Skin of body (tissue), 2 donors: ENCODE results near the gene PRPF19. TPM values are rescaled to one million over a fixed set of nuclear protein-coding genes. Genes with fewer than 3 reads are reported as not detected.

Experiments used
- DNase-seq: peaks from one replicate; lab custom pipeline; 2025; lab: John Stamatoyannopoulos, UW
- total RNA-seq: library from RNA; depleted of rRNA; stranded (reverse); fragments of >200 nt; gene quantifications from one replicate; pipeline ENCODE4 v1.2.3, GENCODE V29; 2014

PRPF19 gene
- total RNA-seq, 1 donor from 2014 or later = 31.7 TPM

DNA sequence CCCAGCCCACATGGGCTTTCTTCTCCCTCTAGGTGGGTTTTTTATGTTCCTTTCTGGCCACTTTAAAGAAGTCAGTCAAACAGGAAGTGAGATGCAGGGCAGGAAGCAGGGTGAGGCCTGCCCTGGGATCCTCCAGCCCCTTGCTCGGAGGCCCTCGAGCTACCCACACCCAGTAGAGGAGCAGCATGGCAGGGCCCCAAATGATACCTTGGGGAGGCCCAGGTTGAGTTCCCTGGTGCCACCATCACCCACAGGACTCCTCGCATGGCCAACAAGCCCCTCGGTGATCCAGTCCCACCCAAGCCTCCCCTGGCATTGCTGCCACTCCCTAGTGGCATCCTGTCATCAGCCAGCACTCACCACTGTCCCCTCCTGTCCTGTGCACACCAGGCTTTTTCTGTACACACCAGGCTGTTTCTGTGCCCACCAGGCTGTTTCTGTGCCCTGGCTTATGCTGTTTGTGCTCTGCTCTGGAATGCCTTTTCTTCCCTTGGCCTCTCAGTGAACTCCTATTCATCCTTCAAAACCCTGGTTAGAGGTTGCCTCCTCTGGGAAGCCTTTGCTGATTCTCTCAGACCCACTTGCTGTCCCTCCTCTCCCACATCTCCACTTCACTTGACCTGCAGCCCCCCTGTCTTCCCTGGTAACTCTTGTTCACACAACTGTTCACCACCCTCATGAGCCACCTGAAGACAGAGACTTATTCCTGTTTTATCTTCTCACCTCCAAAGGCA lies 47.5 kb downstream of the PRPF19 start:
- DNase-seq = no peak

DNA sequence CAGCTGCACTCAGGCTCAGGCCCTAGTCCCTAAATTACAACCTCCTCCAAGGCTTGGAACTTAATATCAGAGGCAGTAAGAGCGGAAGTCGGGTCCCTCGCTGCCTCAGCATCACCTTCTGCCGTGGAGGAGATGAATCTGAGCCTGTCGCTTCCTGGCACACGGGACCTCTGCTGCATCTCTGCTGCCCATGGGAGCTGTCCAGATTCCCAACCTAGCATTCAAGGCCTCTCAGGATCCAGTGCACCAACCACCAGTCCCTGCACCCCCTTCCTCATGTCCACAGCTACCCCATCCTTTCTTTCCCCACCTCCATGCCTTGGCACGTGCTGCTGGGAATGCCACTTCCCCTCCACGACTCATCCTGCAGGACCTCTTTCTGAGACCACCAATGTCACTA lies 48.1 kb downstream of the PRPF19 start:
- DNase-seq = no peak

DNA sequence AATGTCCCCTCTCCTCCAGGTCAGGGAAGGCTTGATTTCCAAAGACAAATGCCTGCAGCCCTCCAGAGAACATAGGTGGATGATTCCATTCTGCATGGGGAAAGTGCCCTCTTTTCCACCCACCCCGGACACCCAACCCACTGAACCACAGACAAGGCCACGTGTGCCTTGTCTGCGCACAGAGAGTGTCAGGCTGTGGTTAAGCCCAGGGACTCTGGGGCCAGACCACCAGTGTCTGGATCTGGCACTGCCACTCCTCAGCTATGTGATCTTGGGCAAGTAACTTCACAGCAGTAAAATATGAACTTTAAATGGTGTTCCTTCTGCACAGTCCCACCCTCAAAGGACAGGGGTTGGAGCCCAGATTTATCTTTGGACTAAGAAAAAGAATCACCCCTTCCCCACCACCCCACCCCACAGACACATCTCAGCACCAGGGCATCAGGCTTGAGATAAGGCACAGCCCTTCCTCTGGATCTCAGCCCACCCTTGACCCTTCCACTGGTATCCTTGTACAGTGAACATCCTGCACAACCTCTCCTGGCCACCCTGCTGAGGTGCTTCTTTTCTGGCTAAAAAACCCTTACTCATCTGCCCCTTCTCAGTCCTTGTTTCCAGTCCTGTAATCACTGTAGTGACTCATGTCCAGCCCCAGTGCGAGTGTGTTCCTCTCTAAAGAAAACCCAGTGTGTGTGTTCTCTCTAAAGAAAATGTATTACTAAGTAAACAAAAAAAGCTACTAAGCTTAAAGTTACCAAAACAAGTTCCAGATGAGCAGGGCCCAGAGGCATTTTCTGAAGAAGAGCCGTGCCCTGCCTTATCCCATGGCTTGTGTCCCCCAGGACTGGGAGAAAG lies 48.8 kb downstream of the PRPF19 start:
- DNase-seq = no peak

DNA sequence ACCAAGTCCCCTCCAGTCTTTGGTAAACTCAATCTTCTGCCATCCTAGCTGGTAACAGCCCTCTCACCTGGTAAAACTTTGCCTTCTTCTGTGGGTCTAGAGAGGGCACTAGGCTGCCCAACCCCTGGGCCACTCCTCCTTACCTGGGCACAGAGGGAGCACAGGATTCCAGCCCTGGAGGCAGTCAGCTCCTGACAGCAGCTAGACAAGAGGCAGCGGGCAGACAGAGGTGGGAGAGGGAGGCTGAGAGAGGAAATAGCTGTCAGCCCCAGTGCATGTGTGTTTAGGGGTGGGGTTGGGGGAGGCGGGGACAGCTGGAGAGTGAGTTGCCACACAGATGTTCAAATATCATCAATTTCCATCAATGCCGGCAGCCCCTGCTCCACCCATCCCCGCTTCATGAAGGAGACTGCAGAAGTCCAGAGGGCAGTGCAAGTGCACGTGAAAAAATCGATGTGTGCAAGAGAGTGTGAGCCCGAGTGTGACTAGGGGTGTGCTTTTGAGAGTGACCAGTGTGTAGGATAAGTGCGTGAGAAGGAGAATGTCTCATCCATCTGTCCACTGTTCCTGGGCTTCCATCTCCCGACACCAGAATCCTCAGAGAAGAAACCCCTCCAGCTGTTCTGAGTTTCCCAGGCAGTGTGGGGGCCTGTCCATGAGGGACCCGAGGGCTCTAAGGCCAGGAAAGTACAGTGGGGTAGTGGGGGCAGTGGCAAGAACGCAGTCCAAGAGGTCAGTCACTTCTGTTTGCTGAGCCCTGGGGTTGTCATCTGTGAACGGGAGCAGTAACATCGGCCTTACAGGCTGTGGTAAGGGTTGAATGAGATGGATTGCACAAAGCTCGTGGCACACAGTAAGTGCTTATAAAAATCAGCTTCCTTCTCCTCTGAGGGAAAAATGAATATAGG lies 50.4 kb downstream of the PRPF19 start, which contains the start of gene PTGDR2:
TSS of gene PTGDR2 (minus strand) at position 225 of the 908 bp plus-strand sequence. CDS start 2,228 bp downstream, outside the sequence.
- no peak for DNase-seq

DNA sequence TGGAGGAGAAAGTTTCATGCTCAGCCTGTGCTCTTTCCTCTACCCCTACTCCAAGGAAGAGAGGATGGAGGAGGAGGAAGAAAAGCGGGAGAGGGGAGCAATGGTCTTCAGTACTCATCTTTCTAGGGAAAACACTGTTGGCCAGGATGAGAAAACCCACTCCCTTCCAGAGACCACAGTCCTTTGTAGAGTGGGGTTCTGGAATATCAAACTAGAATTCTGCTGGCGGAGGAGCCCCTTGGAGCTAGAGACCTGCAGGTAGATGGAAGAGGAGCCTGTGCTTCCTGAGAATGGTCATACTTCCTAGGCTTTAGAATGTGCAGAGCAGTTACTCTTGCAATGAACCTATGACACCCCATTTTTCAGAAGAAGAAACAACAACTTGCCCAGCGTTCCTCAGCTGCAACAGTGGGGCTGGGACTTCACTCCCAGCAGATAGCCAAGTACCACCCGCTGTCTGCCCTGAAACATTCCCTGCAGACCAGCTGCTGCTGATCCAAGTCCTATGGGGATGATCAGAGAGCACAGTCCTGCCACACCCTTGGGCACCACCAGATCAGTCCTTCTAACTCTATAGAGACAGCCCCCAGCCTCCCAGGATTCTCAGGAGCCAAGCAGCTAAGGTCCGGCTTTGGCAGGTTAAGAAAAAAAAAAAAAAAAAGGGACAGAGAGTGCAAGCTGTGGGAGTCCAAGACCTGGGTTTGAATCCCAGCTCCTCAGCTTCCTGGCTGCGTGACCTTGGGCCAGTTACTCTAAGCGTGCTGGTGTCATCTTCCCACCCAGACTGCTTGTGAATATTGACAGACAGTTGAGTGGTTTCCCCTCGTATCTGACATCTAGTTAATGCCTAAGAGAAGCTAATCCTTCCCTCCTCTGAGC lies 51.3 kb downstream of the PRPF19 start:
- no peak for DNase-seq

DNA sequence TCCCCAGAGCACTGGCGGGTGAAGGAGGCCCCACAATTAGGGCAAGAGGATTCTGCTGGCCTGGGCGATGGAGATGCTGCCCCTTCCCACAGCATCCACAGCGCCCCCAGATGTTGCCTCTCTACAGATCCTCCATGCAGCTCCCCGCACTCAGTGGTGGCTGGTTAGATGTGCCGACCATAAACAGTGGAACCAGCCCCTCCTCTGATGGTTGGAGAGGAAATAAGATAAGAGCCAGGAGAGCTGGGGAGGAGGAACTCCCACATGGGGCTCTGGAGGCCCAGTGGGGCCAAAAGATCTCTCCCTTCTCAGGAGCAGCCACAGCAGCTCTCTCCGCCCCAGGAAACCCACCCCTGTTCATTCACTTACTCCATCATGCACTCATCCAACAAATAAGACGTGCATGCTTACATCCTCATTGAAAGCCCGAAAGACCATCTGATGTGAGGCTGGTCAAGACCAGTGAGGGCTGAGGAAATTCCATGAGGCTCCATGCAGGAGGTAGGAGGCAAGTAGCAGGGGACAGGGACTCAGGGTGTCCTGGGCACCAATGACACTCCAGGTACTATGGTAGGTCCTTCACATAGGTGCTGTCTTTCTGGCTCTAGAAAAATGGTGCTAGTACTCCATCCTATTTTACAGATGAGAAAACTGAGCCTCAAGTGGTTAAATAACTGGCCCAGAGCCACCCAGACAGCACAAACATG lies 52.1 kb downstream of the PRPF19 start:
- DNase-seq = no peak

DNA sequence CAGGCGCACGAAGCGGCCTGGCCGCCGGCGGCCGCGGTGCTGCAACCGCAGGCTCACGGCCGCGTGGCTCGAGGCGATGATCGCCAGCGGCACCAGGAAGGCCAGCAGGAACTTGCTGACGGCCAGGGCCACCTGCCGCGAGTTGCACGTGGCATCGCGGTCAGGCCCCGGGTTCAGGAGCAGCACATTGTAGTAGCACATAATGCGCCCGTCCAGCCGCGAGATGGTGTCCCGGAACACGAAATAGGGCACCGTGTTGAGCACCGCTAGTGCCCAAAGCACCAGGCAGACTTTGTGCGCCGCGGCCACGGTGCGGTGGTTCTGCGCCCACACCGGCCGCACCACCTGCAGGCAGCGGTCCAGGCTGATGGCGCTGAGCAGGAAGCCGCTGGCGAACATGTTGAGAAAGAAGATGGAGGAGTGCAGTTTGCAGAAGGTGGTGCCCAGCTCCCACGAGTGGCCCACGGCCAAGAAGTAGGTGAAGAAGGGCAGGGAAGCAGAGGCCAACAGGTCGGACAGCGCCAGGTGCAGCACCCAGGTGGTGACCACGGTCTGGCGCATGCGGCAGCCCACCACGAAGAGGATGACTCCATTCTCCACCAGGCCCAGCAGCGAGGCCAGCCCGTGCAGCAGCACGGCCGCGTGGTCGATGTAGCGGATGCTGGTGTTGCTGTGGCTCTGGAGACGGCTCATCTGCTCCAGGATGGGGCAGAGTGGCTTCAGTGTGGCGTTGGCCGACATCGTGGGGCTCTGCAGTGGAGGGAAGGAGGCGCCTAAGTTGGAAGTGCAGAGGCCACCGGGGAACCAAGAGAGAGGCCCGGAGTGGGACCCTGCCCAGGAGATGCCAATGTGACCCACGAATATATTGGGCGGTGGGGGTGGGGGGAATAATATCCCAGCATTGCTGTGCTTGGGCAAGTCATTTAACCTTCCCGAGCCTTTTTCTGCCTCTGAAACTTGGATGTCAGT lies 53.1 kb downstream of the PRPF19 start:
- DNase-seq = no peak

DNA sequence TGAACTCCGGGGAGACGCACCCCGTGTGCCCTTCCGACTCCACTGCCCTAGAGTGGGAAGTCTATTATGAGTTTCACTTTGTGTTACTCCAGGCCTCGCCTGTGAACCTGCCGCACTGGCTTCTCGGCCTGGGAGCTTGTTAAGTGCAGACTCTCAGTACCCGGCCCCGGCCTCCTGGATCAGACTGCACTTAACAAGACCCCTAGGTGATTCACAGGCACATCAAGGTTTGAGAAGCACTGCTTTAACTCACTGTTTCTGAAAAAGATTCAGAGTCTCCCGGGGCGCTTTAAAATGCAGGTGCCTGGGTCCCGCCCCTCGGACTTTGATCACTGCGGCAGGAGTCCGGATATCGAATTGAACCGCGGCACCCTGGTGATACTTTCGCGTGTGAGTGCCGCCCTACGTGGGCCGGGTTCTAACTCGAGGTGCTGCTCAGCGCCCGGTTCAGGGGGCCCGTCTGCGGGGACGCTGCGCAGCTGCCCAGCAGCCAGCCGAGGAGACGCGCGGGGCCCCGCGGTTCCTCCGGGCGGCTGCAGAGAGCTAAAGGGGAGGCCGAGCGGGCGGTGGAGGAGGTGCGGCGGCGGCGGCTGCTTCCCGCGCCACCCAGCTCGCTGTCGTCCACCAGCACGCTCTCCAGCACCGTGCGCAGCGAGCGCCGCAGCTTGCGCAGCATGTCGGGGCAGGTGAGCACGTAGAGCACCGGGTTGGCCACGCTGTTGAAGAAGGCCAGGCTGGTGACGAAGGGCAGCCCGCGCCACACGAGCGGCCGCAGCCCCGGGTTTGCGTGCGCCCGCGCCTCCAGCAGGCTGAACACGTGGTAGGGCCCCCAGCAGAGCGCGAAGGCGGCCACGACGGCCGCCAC lies 54.0 kb downstream of the PRPF19 start:
- DNase-seq = no peak

DNA sequence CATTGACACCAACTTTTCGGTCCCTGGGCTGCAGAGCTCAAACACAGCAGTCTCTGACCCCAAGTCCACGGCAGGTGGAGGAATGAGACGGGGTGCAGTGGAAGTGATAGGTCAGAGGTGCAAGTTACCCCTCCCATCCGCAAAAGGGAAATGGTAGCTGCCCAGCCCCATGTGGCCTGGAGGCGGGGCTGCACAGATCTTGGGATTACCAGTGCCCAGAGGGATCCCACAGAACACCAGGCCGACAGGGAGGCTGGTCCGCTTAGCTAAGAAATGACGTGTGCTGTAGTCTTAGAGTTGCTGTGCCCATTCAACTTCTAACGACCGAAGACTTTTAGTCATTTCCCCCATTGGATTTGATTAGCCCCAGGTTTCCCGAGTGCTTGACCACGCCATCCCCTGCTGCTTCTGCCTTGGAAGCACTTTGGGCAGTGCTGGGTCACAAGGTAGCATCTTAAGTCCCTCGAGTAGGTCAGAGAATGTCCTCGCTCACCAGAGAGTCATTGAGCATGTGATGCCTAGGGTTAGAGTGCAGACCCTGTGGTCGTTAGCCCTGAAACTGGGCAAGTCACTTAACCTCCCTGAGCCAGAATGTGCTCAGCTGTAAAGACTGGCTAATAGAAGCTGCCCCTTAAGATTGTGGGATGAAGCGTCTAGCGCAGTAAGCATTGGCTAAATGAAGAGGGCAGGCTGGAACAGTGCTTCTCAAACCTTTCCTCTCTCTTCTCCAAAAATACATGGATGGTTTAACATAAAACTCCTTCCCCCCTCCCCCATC lies 54.9 kb downstream of the PRPF19 start:
- no peak for DNase-seq

DNA sequence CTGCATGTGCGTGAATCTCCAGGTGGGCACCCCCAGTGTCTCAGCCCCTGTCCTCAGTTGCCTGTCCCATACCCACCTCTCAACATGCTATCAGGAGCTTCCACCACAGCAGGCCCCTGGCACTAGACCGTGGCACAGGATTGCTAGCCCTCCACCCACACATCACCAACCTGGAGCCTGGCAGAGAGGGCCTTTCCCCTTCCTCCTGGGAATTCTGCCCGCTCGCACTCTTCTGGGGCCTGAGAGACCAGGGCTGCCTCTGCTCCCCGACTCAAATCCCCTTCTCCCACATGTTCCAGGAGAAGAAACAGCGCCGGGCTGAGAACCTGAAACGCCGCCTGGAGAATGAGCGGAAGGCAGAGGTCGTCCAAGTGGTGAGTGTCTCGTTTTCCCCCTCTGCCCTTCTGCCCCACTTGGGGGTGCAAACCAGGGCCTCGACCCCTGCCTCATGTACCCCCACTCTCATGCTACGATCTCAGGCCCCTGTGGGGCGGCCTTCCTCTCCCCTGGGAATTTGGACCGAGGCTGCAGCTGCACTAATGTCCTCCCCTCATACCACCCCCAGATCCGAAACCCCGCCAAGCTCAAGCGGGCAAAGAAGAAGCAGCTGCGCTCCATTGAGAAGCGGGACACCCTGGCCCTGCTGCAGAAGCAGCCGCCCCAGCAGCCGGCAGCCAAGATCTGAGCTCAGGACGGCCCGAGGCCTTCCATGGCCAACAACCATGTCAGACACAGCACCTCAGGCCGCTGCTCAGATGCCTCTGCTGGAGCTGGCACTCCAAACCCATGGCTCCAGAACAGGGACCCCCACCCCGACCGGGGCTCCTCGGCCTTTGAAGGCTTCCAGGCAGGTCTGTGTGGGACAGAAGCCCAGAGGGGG lies 56.5 kb downstream of the PRPF19 start:
- no peak for DNase-seq

DNA sequence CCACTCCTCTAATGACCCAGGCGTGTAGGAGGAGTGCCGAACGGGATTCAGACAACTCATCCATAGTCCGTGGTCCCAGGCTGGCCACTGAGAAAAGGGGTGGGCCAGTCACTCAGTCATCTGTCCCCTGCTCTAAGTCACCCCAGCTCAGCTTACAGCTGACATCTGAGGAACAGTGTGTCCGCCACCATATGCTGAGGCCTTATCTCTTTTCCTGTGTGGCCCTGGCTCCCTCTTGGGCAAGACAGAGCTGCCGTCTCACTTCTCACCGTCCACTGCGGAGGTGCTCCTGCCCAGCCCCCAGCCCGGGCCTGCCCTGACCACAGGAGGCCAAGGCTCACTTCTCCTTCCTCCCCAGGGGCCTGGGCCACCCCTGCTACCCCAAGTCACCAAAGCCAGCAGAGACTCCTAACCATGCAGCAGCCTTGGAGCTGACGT lies 57.7 kb downstream of the PRPF19 start:
- DNase-seq = no peak

DNA sequence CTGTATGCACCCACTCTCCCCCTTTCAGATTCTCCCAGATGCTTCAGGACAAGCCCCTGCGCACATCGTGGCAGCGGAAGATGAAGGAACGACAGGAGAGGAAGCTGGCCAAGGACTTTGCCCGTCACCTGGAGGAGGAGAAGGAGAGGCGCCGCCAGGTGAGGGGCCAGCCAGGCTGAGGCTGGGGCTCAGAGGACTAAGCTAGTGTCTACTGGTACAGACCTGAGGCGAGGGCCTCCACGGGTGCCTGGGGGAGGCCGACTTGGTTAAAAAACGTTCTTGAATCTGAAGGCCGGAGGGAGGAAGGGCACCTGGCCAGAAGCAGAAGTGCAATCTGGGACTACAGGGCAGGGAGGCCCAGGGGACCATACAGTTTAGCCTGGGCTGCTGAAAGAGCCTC lies 58.5 kb downstream of the PRPF19 start:
- DNase-seq = no peak

DNA sequence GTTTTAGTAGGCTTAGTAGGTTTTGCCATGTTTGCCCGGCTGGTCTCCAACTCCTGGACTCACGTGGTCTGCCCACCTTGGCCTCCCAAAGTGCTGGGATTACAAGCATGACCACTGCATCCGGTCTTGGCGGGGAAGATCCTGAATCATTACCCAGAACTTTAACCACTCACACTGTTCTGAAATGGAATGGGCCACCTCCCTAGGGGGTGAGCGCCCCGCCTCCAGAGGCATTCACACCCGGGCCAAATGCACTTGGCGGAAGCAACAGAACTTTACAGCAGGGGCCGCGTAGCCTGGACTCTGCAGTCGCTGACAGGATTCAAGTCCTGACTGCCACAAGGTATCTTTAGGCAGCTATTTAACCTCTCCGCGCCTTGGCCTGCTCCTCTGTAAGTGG lies 59.1 kb downstream of the PRPF19 start:
- DNase-seq = no peak

DNA sequence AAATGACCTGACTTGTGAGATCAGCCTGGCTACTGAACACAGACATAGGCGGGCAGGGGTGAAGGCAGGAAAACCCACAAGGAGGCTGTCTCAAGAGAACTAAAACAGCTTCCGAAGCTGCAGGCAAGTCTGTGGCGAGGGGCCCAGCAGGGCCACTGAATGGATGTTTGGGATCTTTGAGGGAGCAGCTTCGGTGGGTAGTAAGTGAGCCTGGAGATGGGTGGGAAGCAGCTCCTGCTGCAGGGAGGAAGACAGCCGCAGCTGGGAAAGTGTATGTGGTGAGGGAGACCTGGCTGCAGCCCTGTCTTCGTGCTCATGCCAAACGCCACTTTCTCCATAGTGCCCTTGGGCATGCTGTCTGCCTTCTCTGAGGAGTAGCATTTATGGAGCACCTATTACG lies 61.0 kb downstream of the PRPF19 start:
- no peak for DNase-seq

DNA sequence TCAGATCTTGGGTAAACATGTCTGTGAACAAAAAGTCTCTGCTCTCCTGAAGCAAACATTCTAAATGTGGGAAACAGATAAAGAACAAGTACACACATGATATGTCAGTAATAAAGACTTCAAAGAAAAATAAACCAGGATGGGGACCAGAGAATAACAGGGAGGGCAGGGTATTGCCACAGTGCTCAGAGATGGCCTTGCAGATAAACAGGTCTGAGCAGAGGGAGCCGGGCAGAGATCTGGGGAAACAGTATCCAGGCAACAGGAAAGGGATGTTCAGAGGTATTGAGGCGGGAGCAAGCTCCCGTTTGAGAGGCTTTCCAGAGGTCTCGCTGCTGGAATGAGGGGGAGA lies 61.5 kb downstream of the PRPF19 start:
- DNase-seq = no peak
